HepG2 (cell line): Measurements from ENCODE around the gene COL10A1. TPM values are rescaled to one million over a fixed set of nuclear protein-coding genes. Genes with fewer than 3 reads are reported as not detected.

Source experiments
- ATAC-seq: fragments of 200-7000 bp; cut with Tn5 transposase; 3 replicates; pipeline ENCODE4 v1.9.1; 2020; ENCODE audit warnings: mild to moderate bottlenecking, moderate library complexity
- BruUV-seq: library from RNA; stranded (reverse); fragments of 400-500 nt; replicated peaks from 2 replicates; lab custom pipeline; 2021; lab: Mats Ljungman, UMichigan
- CTCF ChIA-PET: fragments of 300-600 bp; formaldehyde crosslinking; extraction: SDS; loops from one replicate; lab custom pipeline; 2021; ENCODE audit warnings: low total read pairs, inconsistent platforms, low intra/inter-chr PET ratio; lab: Yijun Ruan, JAX
- POLR2A ChIA-PET: fragments of 350-600 bp; sonication (Branson Sonifier 250); formaldehyde crosslinking; loops from one replicate; lab custom pipeline; 2020; ENCODE audit warnings: antibody characterized with exemption, inconsistent platforms; lab: Yijun Ruan, JAX
- DNase-seq: peaks from one replicate; pipeline ENCODE4 v3.0.0-alpha.2; 2015; ENCODE audit warnings: low spot score
- FAIRE-seq: peaks from 3 replicates; lab custom pipeline; 2011; peaks lifted over from hg19 to GRCh38; lab: Jason Lieb, UNC
- H2AFZ ChIP-seq: one replicate; pipeline ENCODE4 v1.6.1; 2011; ENCODE audit warnings: low read length, inconsistent platforms
- H3K27ac ChIP-seq: fragments of 300-600 bp; 3 replicates; pipeline ENCODE4 v1.8.0; 2011; ENCODE audit warnings: mixed run types, mild to moderate bottlenecking, mixed read lengths, low read length, inconsistent platforms; ENCODE audit not compliant: insufficient read depth; ENCODE audit errors: extremely low read length
- H3K27me3 ChIP-seq, 2 experiments: fragments of 200-600 bp in 1 of 2; 2 replicates in 1 of 2; 3 replicates in 1 of 2; pipeline versions ENCODE4 v1.6.0 to v1.8.0; 2011; ENCODE audit warnings: low read length in 2 of 2, mild to moderate bottlenecking in 2 of 2, moderate library complexity in 2 of 2, inconsistent platforms in 1 of 2; ENCODE audit not compliant: insufficient read depth in 2 of 2, control insufficient read depth in 1 of 2
- H3K36me3 ChIP-seq, 2 experiments: fragments of 200-600 bp in 1 of 2; replicated peaks in 1 of 2; 2 replicates in 1 of 2; 3 replicates in 1 of 2; pipeline versions ENCODE4 v1.5.1 to v1.8.0; 2011; ENCODE audit warnings: low read length in 2 of 2, inconsistent platforms in 1 of 2; ENCODE audit not compliant: insufficient read depth in 2 of 2, control insufficient read depth in 1 of 2
- H3K4me1 ChIP-seq: 2 replicates; pipeline ENCODE4 v1.5.1; 2012; ENCODE audit warnings: low read length, inconsistent platforms; ENCODE audit not compliant: insufficient read depth
- H3K4me2 ChIP-seq: 2 replicates; pipeline ENCODE4 v1.6.0; 2011; ENCODE audit warnings: low read depth, low read length, inconsistent platforms
- H3K4me3 ChIP-seq, 3 experiments: fragments of 200-600 bp in 1 of 3; sonication (generic), shearing (Covaris generic) in 1 of 3; replicated peaks in 1 of 3; 2 replicates each; pipeline ENCODE4 v1.5.1; 2011 to 2016; ENCODE audit warnings: low read length in 3 of 3, inconsistent platforms in 2 of 3, low read depth in 2 of 3, mild to moderate bottlenecking in 2 of 3, control low read depth in 1 of 3, mixed read lengths in 1 of 3; ENCODE audit not compliant: insufficient read depth in 1 of 3
- H3K79me2 ChIP-seq: one replicate; pipeline ENCODE4 v1.6.1; 2011; ENCODE audit warnings: low read length, inconsistent platforms; ENCODE audit not compliant: insufficient read depth
- H3K9ac ChIP-seq: 2 replicates; pipeline ENCODE4 v1.6.0; 2011; ENCODE audit warnings: mild to moderate bottlenecking, low read depth, low read length, inconsistent platforms; ENCODE audit not compliant: insufficient read depth
- H3K9me3 ChIP-seq: 2 replicates; pipeline ENCODE4 v1.5.1; 2012; ENCODE audit warnings: mild to moderate bottlenecking, low read length
- H4K20me1 ChIP-seq: 2 replicates; pipeline ENCODE4 v1.6.0; 2011; ENCODE audit warnings: inconsistent platforms, mild to moderate bottlenecking, low read length, moderate library complexity; ENCODE audit not compliant: insufficient read depth
- MAFF ChIP-seq: IDR thresholded peaks from 2 replicates; pipeline ENCODE4 v1.6.1; 2011; ENCODE audit warnings: low read depth, low read length, improper control_type of control experiment
- MAFK ChIP-seq, 2 experiments: IDR thresholded peaks in 1 of 2; conservative IDR thresholded peaks in 1 of 2; 2 replicates each; pipeline ENCODE4 v1.6.1; 2011; ENCODE audit warnings: improper control_type of control experiment in 2 of 2, low read length in 2 of 2
- ZNF747 ChIP-seq: sonication (generic); formaldehyde crosslinking; IDR thresholded peaks from 2 replicates; pipeline ENCODE4 v1.8.1; 2023; ENCODE audit warnings: missing genetic modification reagents, mild to moderate bottlenecking, borderline replicate concordance
- ZNF773 ChIP-seq: sonication (generic); formaldehyde crosslinking; IDR thresholded peaks from 2 replicates; pipeline ENCODE4 v1.4.0; 2020; ENCODE audit warnings: missing genetic modification reagents, borderline replicate concordance
- WGBS: methylation state at CpG from one replicate; pipeline ENCODE4 v1.1.6; 2017; ENCODE audit warnings: low lambda C conversion rate; 5-methylcytosine and 5-hydroxymethylcytosine counted together
- in situ Hi-C: cut with HindIII; loops from 2 replicates; pipeline ENCODE4 v1.10.0; 2017; ENCODE audit warnings: low pct_unique_long_range_greater_than_20kb; ENCODE audit not compliant: extremely low pct_ligation_motif_present
- intact Hi-C: fragments of 100-400 bp; cut with micrococcal nuclease; formaldehyde crosslinking; loops from one replicate; pipeline ENCODE4 v1.10.0; 2022; ENCODE audit not compliant: unreplicated experiment
- polyA plus RNA-seq, 8 experiments: library from polyadenylated mRNA; depleted of rRNA in 3 of 8; stranded (reverse) in 7 of 8; unstranded in 1 of 8; fragments of >200 nt; fragmentation: Illumina TruSeq in 4 of 8; extraction: Trizol in 4 of 8; gene quantifications; 2 replicates each; pipeline versions ENCODE4 v1.2.1 to v1.2.3, GENCODE V29; 2011 to 2016; ENCODE audit warnings: low read depth in 4 of 8, missing spikeins in 1 of 8, mixed read lengths in 1 of 8; ENCODE audit not compliant: insufficient read depth in 1 of 8
- total RNA-seq, 5 experiments: library from RNA; depleted of rRNA; stranded (reverse); fragments of >200 nt; fragmentation: Illumina TruSeq; extraction: Trizol; gene quantifications; 2 replicates each; pipeline ENCODE4 v1.2.3, GENCODE V29; 2016; ENCODE audit warnings: low read depth in 1 of 5
- TF ChIP-seq, protein P1 (sequence below): sonication (generic); formaldehyde crosslinking; IDR thresholded peaks from 2 replicates; pipeline ENCODE4 v1.8.1; 2023; ENCODE audit warnings: missing genetic modification reagents, inconsistent platforms, borderline replicate concordance
- TF ChIP-seq, protein P2 (sequence below): sonication (generic); formaldehyde crosslinking; IDR thresholded peaks from 2 replicates; pipeline ENCODE4 v1.8.0; 2023; ENCODE audit warnings: mild to moderate bottlenecking, missing genetic modification reagents
- TF ChIP-seq, protein P3 (sequence below): sonication (generic); formaldehyde crosslinking; IDR thresholded peaks from 2 replicates; pipeline ENCODE4 v1.4.0; 2020; ENCODE audit warnings: missing genetic modification reagents, borderline replicate concordance

COL10A1 gene
- total and polyA plus RNA-seq, 2 of the 13 experiments (the other 11 are each of a cell fraction or from before 2014, with no cell fraction given): 0.07 TPM; not detected in 1

DNA sequence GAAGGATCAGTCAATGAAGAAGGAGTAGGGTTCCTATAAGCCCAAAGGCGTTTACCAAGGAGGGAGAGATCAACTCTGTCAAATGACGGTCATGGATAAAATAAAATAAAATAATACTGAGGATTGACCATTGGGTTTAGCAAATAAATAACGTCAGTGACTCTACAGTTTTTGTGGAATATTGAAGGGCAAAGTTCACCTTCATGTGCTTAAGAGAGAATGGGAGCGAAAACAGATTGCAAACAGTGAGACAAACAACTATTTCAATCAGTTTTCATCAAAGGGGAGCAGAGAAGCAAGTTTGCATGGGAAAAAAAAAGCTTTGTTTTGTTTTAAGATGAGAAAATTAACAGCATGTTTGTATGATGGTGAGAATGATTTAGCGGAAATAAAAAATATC is 42.9 kb downstream of the COL10A1 start (continued):
- TF ChIP-seq, protein P1, sequence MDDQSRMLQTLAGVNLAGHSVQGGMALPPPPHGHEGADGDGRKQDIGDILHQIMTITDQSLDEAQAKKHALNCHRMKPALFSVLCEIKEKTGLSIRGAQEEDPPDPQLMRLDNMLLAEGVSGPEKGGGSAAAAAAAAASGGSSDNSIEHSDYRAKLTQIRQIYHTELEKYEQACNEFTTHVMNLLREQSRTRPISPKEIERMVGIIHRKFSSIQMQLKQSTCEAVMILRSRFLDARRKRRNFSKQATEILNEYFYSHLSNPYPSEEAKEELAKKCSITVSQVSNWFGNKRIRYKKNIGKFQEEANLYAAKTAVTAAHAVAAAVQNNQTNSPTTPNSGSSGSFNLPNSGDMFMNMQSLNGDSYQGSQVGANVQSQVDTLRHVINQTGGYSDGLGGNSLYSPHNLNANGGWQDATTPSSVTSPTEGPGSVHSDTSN (CRISPR knock-in tag): no peak
- TF ChIP-seq, all 625 proteins: peak for 5

DNA sequence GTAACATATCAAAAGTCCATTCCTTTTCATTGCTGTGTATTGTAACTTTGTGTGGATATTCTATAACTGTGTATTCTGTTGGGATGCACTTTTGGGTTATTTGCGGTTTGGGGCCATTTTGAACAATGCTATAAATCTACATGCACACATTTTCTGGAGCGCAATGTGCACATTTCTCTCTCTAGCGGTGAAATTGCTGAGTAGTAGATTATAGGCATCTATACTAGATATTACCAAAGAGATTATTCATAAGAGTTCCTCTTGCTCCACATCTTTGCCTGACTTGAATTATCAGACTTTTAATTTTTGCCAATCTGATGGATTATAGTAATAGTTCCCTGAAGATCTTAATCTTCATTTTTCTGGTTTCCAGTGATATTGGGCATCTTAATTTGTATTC is 47.0 kb downstream of the COL10A1 start:
- Histone ChIP-seq H3K79me2 (no peaks in the 10 kb centered on the region), H3K4me1 (peaks cover 32% of the 10 kb centered on the region), H3K36me3 (no peaks in the 10 kb centered on the region), H3K4me3 (no peak overlapping the region), H3K27ac (no peak overlapping the region), H4K20me1 (no peaks in the 10 kb centered on the region), H3K27me3 (no peaks in the 10 kb centered on the region), H3K9ac (no peak overlapping the region), H2AFZ (no peak overlapping the region), H3K4me2 (no peak overlapping the region)
- 98% methylated on average over 3 of the region's 3 CpGs for WGBS
- ChIA-PET CTCF (no interaction called here), POLR2A (no interaction called here)
- ATAC-seq (no peak), FAIRE-seq (no peak)
- intact Hi-C loops: no loop called here
- no peak for TF ChIP-seq ZNF773 (CRISPR knock-in tag)
- TF ChIP-seq MAFF: peak; percentile 42
- peak; percentile 60 to 75 for TF ChIP-seq MAFK (conservative IDR thresholded peaks at IDR 0.05 in 1 of 2, IDR thresholded peaks at IDR 0.05 in 1 of 2; ENCODE audit: low read length in 2 of 2)
- TF ChIP-seq, all 625 proteins: peak for 2
- DNase-seq: no peak
- H3K9me3 ChIP-seq: no peaks in the 10 kb centered on the region
- in situ Hi-C loops: no loop called here
- BruUV-seq: no TSS peak

DNA sequence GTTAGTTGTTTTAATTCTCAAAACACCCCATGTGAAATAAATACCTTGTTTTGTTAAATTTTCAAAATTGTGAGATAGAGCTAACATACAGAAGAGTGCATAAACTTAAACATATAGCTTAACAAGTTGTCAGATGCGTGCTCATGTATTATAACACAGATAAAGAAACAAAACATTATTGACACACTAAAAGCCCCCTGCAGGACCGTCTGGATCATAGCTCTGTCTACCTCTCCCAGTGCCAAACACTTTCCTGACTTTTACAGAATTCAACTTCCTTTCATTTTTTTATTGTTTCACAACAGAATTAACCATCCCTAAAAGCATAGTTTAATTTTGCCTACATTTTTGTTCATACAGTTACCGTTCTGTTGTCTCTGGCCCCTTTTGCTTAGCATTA is 47.4 kb downstream of the COL10A1 start:
- Histone ChIP-seq H2AFZ (no peak overlapping the region), H3K79me2 (no peaks in the 10 kb centered on the region), H3K36me3 (no peaks in the 10 kb centered on the region), H3K4me3 (no peak overlapping the region), H3K4me2 (no peak overlapping the region), H3K4me1 (peaks cover 32% of the 10 kb centered on the region), H3K27me3 (no peaks in the 10 kb centered on the region), H4K20me1 (no peaks in the 10 kb centered on the region), H3K9me3 (no peaks in the 10 kb centered on the region), H3K9ac (no peak overlapping the region), H3K27ac (no peak overlapping the region)
- FAIRE-seq (peak; percentile 32), ATAC-seq (peak; percentile 51; the same call in 2 of the 3 replicates), DNase-seq (no peak)
- in situ Hi-C loops (no loop called here), intact Hi-C loops (no loop called here)
- 77% methylated on average over 3 of the region's 3 CpGs for WGBS
- ChIA-PET POLR2A (no interaction called here), CTCF (no interaction called here)
- BruUV-seq: no TSS peak
- TF ChIP-seq, protein P2, sequence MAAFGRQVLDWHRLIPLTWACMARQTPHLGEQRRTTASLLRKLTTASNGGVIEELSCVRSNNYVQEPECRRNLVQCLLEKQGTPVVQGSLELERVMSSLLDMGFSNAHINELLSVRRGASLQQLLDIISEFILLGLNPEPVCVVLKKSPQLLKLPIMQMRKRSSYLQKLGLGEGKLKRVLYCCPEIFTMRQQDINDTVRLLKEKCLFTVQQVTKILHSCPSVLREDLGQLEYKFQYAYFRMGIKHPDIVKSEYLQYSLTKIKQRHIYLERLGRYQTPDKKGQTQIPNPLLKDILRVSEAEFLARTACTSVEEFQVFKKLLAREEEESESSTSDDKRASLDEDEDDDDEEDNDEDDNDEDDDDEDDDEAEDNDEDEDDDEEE (CRISPR knock-in tag): no peak
- no peak for TF ChIP-seq ZNF747 (CRISPR knock-in tag)
- TF ChIP-seq, protein P3, sequence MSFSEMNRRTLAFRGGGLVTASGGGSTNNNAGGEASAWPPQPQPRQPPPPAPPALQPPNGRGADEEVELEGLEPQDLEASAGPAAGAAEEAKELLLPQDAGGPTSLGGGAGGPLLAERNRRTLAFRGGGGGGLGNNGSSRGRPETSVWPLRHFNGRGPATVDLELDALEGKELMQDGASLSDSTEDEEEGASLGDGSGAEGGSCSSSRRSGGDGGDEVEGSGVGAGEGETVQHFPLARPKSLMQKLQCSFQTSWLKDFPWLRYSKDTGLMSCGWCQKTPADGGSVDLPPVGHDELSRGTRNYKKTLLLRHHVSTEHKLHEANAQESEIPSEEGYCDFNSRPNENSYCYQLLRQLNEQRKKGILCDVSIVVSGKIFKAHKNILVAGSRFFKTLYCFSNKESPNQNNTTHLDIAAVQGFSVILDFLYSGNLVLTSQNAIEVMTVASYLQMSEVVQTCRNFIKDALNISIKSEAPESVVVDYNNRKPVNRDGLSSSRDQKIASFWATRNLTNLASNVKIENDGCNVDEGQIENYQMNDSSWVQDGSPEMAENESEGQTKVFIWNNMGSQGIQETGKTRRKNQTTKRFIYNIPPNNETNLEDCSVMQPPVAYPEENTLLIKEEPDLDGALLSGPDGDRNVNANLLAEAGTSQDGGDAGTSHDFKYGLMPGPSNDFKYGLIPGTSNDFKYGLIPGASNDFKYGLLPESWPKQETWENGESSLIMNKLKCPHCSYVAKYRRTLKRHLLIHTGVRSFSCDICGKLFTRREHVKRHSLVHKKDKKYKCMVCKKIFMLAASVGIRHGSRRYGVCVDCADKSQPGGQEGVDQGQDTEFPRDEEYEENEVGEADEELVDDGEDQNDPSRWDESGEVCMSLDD (CRISPR knock-in tag): no peak
